Activated CD8-positive, alpha-beta T cell treated with anti-CD3 and anti-CD28 coated beads, Interleukin-2, amount 10 ng/mL, durations not matched to agents 7 days and 5 days (primary cell): ENCODE measurements around the gene CNGA2. TPM values are rescaled to one million over a fixed set of nuclear protein-coding genes. Genes with fewer than 3 reads are reported as not detected.

Source experiments
- ATAC-seq: fragments of 150-1000 bp; cut with Tn5 transposase; one replicate; pipeline ENCODE4 v1.10.0; 2021; ENCODE audit warnings: moderate library complexity
- CTCF ChIA-PET: fragments of 350-600 bp; sonication (Branson Sonifier 250); formaldehyde crosslinking; loops from one replicate; lab custom pipeline; 2021; ENCODE audit warnings: antibody characterized with exemption; lab: Charles Lee
- POLR2A ChIA-PET: fragments of 350-600 bp; sonication (Branson Sonifier 250); formaldehyde crosslinking; loops from one replicate; lab custom pipeline; 2021; ENCODE audit warnings: antibody characterized with exemption; lab: Charles Lee
- DNase-seq: peaks from one replicate; pipeline ENCODE4 v3.0.0-alpha.2; 2020
- H3K27ac Mint-ChIP-seq: one replicate; pipeline ENCODE4 v1.8.0; 2021; ENCODE audit warnings: mild to moderate bottlenecking, mixed read lengths
- H3K27me3 Mint-ChIP-seq: one replicate; pipeline ENCODE4 v1.8.0; 2021; ENCODE audit warnings: low read depth, mixed read lengths
- H3K36me3 Mint-ChIP-seq: one replicate; pipeline ENCODE4 v1.8.0; 2021; ENCODE audit warnings: low read depth, mixed read lengths
- H3K4me1 Mint-ChIP-seq: one replicate; pipeline ENCODE4 v1.8.0; 2021; ENCODE audit warnings: low read depth, mixed read lengths
- H3K4me3 Mint-ChIP-seq: one replicate; pipeline ENCODE4 v1.8.0; 2021; ENCODE audit warnings: mild to moderate bottlenecking, mixed read lengths
- H3K9me3 Mint-ChIP-seq: one replicate; pipeline ENCODE4 v1.8.0; 2022; ENCODE audit warnings: mixed read lengths; ENCODE audit not compliant: insufficient read depth
- total RNA-seq, 2 experiments: library from RNA; stranded (reverse); gene quantifications; one replicate each; pipeline ENCODE4 v1.2.3, GENCODE V29; 2021

The CNGA2 gene
- total RNA-seq, 2 experiments from 2014 or later: not detected

- H3K27me3 Mint-ChIP-seq: no peaks in the 10 kb centered on the region
- DNase-seq (no peak), ATAC-seq (no peak)
- ChIA-PET POLR2A (no interaction called here), CTCF (no interaction called here)
- H3K4me3 Mint-ChIP-seq: no peak overlapping the region
- H3K27ac Mint-ChIP-seq: no peak overlapping the region
- no peaks in the 10 kb centered on the region for H3K36me3 Mint-ChIP-seq
- no peaks in the 10 kb centered on the region for H3K9me3 Mint-ChIP-seq
- H3K4me1 Mint-ChIP-seq: no peaks in the 10 kb centered on the region
Observed at GRCh38 chrX:151790481-151791160, 56.1 kb downstream of the CNGA2 start.

GRCh38 chrX:151791961-151792360, 57.4 kb downstream of the CNGA2 start:
- H3K27me3 Mint-ChIP-seq: no peaks in the 10 kb centered on the region
- CTCF ChIA-PET: no interaction called here
- no peaks in the 10 kb centered on the region for H3K4me1 Mint-ChIP-seq
- H3K36me3 Mint-ChIP-seq: no peaks in the 10 kb centered on the region
- no peak for ATAC-seq
- POLR2A ChIA-PET: no interaction called here
- H3K4me3 Mint-ChIP-seq: no peak overlapping the region
- DNase-seq: no peak
- no peaks in the 10 kb centered on the region for H3K9me3 Mint-ChIP-seq
- H3K27ac Mint-ChIP-seq: no peak overlapping the region

- no peaks in the 10 kb centered on the region for H3K4me1 Mint-ChIP-seq
- ChIA-PET CTCF (no interaction called here), POLR2A (no interaction called here)
- H3K9me3 Mint-ChIP-seq: no peaks in the 10 kb centered on the region
- H3K36me3 Mint-ChIP-seq: no peaks in the 10 kb centered on the region
- H3K27me3 Mint-ChIP-seq: no peaks in the 10 kb centered on the region
- H3K27ac Mint-ChIP-seq: no peak overlapping the region
- no peak overlapping the region for H3K4me3 Mint-ChIP-seq
- ATAC-seq (no peak), DNase-seq (no peak)
Observed at GRCh38 chrX:151792505-151792904, 58.0 kb downstream of the CNGA2 start.

GRCh38 chrX:151793886-151794285, 59.3 kb downstream of the CNGA2 start:
- ChIA-PET CTCF (no interaction called here), POLR2A (no interaction called here)
- Mint-ChIP-seq H3K4me1 (no peaks in the 10 kb centered on the region), H3K27me3 (no peaks in the 10 kb centered on the region), H3K4me3 (no peak overlapping the region), H3K9me3 (no peaks in the 10 kb centered on the region), H3K36me3 (no peaks in the 10 kb centered on the region), H3K27ac (no peak overlapping the region)
- no peak for ATAC-seq
- no peak for DNase-seq

Other genes with a start within 250 kb of the CNGA2 start
- not detected for gene PASD1, start 171.1 kb upstream of the CNGA2 start, total RNA-seq
- gene PRRG3, start 39.3 kb upstream of the CNGA2 start, total RNA-seq: not detected
- not detected for gene FATE1, start 18.7 kb upstream of the CNGA2 start, total RNA-seq
- gene MAGEA4, start 178.1 kb downstream of the CNGA2 start, total RNA-seq: not detected
- gene GABRE, start 239.9 kb downstream of the CNGA2 start, total RNA-seq: not detected